ENCODE results near the gene SEL1L. TPM values are rescaled to one million over a fixed set of nuclear protein-coding genes. Genes with fewer than 3 reads are reported as not detected.

The SEL1L gene
- polyA plus RNA-seq, 2 of the 4 experiments (the other 2 are of a cell fraction): 25.9 to 43.2 TPM

DNA sequence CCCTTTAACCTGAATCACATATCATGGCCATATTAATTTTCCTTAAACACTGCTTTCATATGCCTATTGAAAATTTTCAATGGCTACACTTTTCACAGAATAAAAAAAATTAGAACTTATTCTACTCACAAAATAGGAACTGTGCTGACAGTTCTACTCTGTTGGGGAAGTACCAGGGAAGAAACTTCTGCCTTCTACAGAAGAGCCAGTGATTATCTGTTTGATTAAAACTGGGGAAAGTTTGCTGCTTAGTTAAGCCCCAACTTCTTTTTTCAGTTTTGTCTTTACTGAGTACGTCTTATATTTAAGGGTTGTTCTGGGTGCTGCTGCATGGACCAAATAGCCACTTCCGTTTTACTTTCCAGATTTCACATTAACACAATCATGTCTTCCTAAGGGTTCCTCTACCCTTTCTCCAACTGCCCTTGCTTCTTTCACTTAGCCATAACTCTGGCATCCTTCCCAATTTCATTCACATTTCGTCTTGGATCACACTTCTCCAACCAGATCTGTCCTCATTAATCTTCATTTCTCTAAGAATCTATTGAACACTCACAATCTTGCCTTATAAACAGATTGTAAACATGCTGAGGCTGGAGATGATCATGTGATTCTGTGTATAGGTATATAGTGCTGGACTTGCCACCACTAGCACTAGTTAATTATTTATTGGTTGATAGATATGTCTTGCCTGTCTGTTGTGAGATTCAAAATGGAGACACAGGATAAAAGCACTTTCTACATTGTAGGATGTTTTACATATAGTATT, 1.9 kb upstream of the SEL1L start:
- no peak overlapping the region for H3K27ac ChIP-seq
- ChIA-PET CTCF (no interaction called here), POLR2A (no interaction called here)
- DNase-seq (ENCODE audit: low read depth in 1 of 2, low spot score in 1 of 2) (no peak), ATAC-seq (no peak), FAIRE-seq (no peak)
- H3K4me2 ChIP-seq: no peak overlapping the region
- H3K9me3 ChIP-seq: no peaks in the 10 kb centered on the region
- WGBS (ENCODE audit: missing lambda C conversion rate): 54% methylated on average over 3 of the region's 3 CpGs
- H3K4me1 ChIP-seq: peaks cover 14% of the 10 kb centered on the region; the same call in 2 of the 3 replicates
- TF ChIP-seq RCOR1 (IDR thresholded peaks at IDR 0.05; ENCODE audit: low read depth, low read length) (no peak), ZC3H11A (IDR thresholded peaks at IDR 0.05) (no peak), ZNF302 (CRISPR knock-in tag; IDR thresholded peaks at IDR 0.05) (no peak), HOXA7 (CRISPR knock-in tag; IDR thresholded peaks at IDR 0.05) (no peak), MAFK (IDR thresholded peaks at IDR 0.05; ENCODE audit: partially characterized antibody) (no peak), HEYL (CRISPR knock-in tag; IDR thresholded peaks at IDR 0.05) (no peak), ZSCAN20 (CRISPR knock-in tag; IDR thresholded peaks at IDR 0.05) (no peak), TFCP2L1 (CRISPR knock-in tag; IDR thresholded peaks at IDR 0.05) (no peak), BHLHE40 (IDR thresholded peaks at IDR 0.05; ENCODE audit: low read depth, low read length) (no peak), MYC (IDR thresholded peaks at IDR 0.05; ENCODE audit: borderline replicate concordance, low read length) (no peak), TP53 (CRISPR knock-in tag; IDR thresholded peaks at IDR 0.05) (no peak)
- TF ChIP-seq, protein P1, sequence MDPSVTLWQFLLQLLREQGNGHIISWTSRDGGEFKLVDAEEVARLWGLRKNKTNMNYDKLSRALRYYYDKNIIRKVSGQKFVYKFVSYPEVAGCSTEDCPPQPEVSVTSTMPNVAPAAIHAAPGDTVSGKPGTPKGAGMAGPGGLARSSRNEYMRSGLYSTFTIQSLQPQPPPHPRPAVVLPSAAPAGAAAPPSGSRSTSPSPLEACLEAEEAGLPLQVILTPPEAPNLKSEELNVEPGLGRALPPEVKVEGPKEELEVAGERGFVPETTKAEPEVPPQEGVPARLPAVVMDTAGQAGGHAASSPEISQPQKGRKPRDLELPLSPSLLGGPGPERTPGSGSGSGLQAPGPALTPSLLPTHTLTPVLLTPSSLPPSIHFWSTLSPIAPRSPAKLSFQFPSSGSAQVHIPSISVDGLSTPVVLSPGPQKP (IDR thresholded peaks at IDR 0.05; ENCODE audit: low read depth, low read length): no peak
- TF ChIP-seq, protein P2, sequence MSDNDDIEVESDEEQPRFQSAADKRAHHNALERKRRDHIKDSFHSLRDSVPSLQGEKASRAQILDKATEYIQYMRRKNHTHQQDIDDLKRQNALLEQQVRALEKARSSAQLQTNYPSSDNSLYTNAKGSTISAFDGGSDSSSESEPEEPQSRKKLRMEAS (IDR thresholded peaks at IDR 0.05): no peak
- no peak overlapping the region for H3K4me3 ChIP-seq

DNA sequence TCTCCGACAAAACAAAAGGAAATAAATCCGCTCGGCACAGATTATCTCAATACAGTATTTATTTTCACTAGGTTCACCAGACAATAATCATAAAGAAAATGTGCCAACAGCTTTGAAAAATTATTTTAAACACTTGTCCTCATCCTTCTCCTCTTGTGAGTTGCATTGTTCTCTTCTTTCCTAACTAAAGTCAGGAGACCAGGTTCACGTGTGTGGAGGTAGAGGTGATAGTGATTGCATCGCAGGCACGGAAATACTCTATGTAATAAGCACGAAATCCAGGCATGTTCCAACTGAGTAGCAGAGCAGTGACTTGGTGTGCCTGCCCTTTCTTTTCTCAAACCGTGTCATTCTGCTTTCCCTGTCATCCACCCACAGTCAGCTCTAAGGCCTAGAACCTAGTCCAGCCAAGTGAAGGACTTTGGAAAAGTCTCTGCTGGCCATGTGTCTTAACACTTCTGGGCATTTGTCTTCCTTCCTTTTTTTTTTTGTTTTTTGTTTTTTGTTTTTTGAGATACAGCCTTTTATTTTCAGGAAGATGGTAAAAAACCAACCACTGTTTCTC, 939 bp upstream of the SEL1L start:
- ChIA-PET POLR2A (interaction anchor here (2.2 kb wide), 1 partner anchor 314 kb away, joined by 21 read pairs; the partner anchor contains the start of gene GTF2A1), CTCF (no interaction called here)
- WGBS (ENCODE audit: missing lambda C conversion rate): 87% methylated on average over 8 of the region's 8 CpGs
- Histone ChIP-seq H3K27ac (peak overlapping the region; percentile 55 to 66), H3K9me3 (no peaks in the 10 kb centered on the region), H3K4me1 (peaks cover 24% of the 10 kb centered on the region; the same call in 2 of the 3 replicates), H3K4me3 (peak overlapping the region; percentile 23; the same call in 1 of the 3 replicates), H3K4me2 (peak overlapping the region; percentile 59)
- TF ChIP-seq, protein P3, sequence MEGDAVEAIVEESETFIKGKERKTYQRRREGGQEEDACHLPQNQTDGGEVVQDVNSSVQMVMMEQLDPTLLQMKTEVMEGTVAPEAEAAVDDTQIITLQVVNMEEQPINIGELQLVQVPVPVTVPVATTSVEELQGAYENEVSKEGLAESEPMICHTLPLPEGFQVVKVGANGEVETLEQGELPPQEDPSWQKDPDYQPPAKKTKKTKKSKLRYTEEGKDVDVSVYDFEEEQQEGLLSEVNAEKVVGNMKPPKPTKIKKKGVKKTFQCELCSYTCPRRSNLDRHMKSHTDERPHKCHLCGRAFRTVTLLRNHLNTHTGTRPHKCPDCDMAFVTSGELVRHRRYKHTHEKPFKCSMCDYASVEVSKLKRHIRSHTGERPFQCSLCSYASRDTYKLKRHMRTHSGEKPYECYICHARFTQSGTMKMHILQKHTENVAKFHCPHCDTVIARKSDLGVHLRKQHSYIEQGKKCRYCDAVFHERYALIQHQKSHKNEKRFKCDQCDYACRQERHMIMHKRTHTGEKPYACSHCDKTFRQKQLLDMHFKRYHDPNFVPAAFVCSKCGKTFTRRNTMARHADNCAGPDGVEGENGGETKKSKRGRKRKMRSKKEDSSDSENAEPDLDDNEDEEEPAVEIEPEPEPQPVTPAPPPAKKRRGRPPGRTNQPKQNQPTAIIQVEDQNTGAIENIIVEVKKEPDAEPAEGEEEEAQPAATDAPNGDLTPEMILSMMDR (IDR thresholded peaks at IDR 0.05): no peak
- TF ChIP-seq, protein P4, sequence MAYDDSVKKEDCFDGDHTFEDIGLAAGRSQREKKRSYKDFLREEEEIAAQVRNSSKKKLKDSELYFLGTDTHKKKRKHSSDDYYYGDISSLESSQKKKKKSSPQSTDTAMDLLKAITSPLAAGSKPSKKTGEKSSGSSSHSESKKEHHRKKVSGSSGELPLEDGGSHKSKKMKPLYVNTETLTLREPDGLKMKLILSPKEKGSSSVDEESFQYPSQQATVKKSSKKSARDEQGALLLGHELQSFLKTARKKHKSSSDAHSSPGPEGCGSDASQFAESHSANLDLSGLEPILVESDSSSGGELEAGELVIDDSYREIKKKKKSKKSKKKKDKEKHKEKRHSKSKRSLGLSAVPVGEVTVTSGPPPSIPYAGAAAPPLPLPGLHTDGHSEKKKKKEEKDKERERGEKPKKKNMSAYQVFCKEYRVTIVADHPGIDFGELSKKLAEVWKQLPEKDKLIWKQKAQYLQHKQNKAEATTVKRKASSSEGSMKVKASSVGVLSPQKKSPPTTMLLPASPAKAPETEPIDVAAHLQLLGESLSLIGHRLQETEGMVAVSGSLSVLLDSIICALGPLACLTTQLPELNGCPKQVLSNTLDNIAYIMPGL (CRISPR knock-in tag; IDR thresholded peaks at IDR 0.05; ENCODE audit: borderline replicate concordance): no peak
- no peak for TF ChIP-seq KDM1A (IDR thresholded peaks at IDR 0.05; ENCODE audit: low read depth)
- no peak for TF ChIP-seq RAD21 (conservative IDR thresholded peaks at IDR 0.05 in 1 of 2, IDR thresholded peaks at IDR 0.05 in 1 of 2)
- TF ChIP-seq NR3C1 (IDR thresholded peaks at IDR 0.05): no peak
- no peak for TF ChIP-seq TP53 (CRISPR knock-in tag; IDR thresholded peaks at IDR 0.05)
- TF ChIP-seq FOXS1 (CRISPR knock-in tag; IDR thresholded peaks at IDR 0.05): no peak
- TF ChIP-seq EHMT2 (IDR thresholded peaks at IDR 0.05; ENCODE audit: low read depth): no peak
- no peak for TF ChIP-seq MYC (IDR thresholded peaks at IDR 0.05; ENCODE audit: borderline replicate concordance, low read length)
- no peak for DNase-seq (ENCODE audit: low read depth in 1 of 2, low spot score in 1 of 2)
- FAIRE-seq: no peak
- ATAC-seq: no peak
